GM12892 (cell line): ENCODE measurements around the gene SLC12A6.

ENCODE experiments used
- POLR2A ChIP-seq: IDR thresholded peaks from 2 replicates; pipeline ENCODE4 v1.6.1; 2011; ENCODE audit warnings: low read depth, low read length, control low read depth
- POLR2AphosphoS5 ChIP-seq: IDR thresholded peaks from 2 replicates; pipeline ENCODE4 v1.6.1; 2011; ENCODE audit warnings: low read depth, low read length, control low read depth
- TAF1 ChIP-seq: IDR thresholded peaks from 2 replicates; pipeline ENCODE4 v1.6.1; 2011; ENCODE audit warnings: low read depth, mild to moderate bottlenecking, control low read depth, low read length, borderline replicate concordance

DNA sequence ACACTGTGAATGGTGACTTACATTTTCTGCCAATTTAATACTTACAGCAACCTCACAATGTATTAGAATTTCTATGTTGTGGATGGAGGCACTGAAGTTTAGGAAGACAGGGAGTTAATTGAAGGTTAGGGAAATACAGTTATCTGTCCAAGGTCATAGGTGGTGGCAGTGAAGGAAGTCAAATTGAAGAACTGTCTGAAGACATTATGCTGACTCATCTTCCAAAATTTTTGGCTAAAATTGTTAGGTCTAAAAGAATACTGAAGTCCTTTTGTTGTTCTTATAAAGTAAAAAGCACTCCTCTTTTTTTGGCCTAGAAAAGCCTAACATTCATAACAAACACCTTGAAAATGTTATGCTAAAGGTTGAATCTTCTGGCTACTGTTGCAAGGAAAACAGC is 85.0 kb downstream of the SLC12A6 start:
- TF ChIP-seq POLR2AphosphoS5 (no peak), POLR2A (no peak), TAF1 (no peak)
